GM19043 (cell line): ENCODE measurements around the gene RPSA.
A peak's percentile ranks its signal among the peaks of the same experiment; 100 is the strongest.
"Not testable (repeated sequence)": the region's sequence is repeated elsewhere in the genome, so short reads cannot be mapped to it uniquely, and the experiment has no call there.

Experiments used
- ATAC-seq: cut with Tn5 transposase; IDR thresholded peaks from one replicate; pipeline ENCODE4 v1.9.1; 2021; ENCODE audit warnings: low read depth; ENCODE audit not compliant: unreplicated experiment

The RPSA gene

GRCh38 chr3:39406368-39407258, at the start of gene RPSA:
RPSA (plus strand) TSS chr3:39406720; CDS start chr3:39407654, 934 bp downstream.
- peak; percentile 91 for ATAC-seq

- no peak for ATAC-seq
Measured at GRCh38 chr3:39358333-39358732, 48.2 kb upstream of the RPSA start.

- ATAC-seq, result no peak
Measured at GRCh38 chr3:39361252-39361927, 45.1 kb upstream of the RPSA start.

GRCh38 chr3:39362192-39362591, 44.3 kb upstream of the RPSA start:
- no peak for ATAC-seq

- no peak for ATAC-seq
Measured at GRCh38 chr3:39362812-39363211, 43.7 kb upstream of the RPSA start.

GRCh38 chr3:39370450-39370849, 36.1 kb upstream of the RPSA start:
- ATAC-seq, result not testable (repeated sequence)

- no peak for ATAC-seq
Measured at GRCh38 chr3:39372833-39373232, 33.7 kb upstream of the RPSA start.

GRCh38 chr3:39376959-39377634, 29.4 kb upstream of the RPSA start:
- ATAC-seq, result no peak

GRCh38 chr3:39378088-39378487, 28.4 kb upstream of the RPSA start:
- ATAC-seq, result peak; percentile 74

GRCh38 chr3:39378957-39379777, 27.4 kb upstream of the RPSA start:
- ATAC-seq, result no peak

GRCh38 chr3:39379778-39380155, 26.8 kb upstream of the RPSA start:
- no peak for ATAC-seq

- ATAC-seq, result no peak
Measured at GRCh38 chr3:39381432-39381831, 25.1 kb upstream of the RPSA start.

- peak; percentile 60 for ATAC-seq
Measured at GRCh38 chr3:39383045-39383880, 23.3 kb upstream of the RPSA start, which contains the start of gene SLC25A38. SLC25A38 (plus strand) TSS chr3:39383370; CDS start chr3:39383725, 355 bp downstream.

- peak; percentile 65 for ATAC-seq
Measured at GRCh38 chr3:39383881-39384664, 22.4 kb upstream of the RPSA start.

- no peak for ATAC-seq
Measured at GRCh38 chr3:39384665-39385000, 21.9 kb upstream of the RPSA start.

- no peak for ATAC-seq
Measured at GRCh38 chr3:39385456-39386090, 20.9 kb upstream of the RPSA start.

GRCh38 chr3:39386318-39386717, 20.2 kb upstream of the RPSA start:
- no peak for ATAC-seq

GRCh38 chr3:39387411-39387975, 19.0 kb upstream of the RPSA start:
- no peak for ATAC-seq
